HG02938 (cell line): ENCODE data around the gene ITFG1.

Experiments used
- ATAC-seq: cut with Tn5 transposase; IDR thresholded peaks from one replicate; pipeline ENCODE4 v1.9.1; 2021; ENCODE audit warnings: mild to moderate bottlenecking, moderate library complexity; ENCODE audit not compliant: unreplicated experiment

Gene ITFG1

DNA sequence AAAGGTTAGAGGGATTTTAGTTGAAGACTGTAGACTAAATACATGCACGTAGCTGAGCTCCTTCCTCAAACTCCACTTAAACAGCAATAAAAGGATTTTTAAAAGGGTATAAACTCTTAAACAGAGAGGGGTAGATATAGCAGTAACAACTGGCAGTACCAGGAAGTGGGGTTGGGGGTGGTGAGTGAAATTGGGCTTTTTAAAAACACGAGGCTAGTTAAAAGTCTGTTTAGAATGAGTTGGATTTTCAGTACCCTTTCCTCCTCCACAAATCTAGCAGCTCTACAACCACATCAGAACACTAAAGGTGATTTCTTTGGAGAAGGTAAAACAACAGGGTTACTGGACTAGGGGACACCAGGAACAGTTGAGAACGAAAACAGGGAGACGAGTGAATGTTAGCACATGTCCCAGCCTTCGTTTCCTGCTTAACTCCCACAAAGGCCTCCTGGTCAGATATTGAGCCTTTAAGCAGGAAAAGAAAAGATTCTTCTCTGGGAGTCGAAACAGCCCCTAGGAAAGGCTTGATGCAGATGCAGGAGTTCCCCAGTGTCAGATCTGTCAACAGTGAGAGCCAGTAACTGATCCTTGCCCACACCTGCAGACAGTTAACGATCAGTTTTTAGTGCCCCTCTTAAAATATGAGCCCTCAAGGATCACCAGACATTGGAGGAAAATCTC lies 331.0 kb downstream of the ITFG1 start:
- ATAC-seq: no peak

DNA sequence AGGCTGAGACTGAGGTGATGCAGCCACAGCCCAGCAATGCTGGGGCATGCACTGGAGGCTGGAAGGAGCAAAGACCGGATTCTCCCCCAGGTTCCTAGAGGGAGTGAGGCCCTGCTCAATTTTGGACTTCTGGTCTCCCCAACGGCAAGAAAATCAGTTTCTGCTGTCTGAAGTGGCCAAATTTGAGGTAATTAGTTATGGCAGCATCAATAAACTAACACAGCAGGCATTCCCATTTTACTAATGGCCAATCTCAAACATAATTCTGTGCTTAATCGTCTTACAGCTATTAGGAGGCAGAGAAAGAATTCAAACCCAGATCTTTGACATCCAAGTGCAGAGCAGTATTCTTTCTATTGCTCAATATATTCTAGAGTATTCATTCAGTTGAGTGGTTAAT lies 333.3 kb downstream of the ITFG1 start:
- ATAC-seq: no peak

DNA sequence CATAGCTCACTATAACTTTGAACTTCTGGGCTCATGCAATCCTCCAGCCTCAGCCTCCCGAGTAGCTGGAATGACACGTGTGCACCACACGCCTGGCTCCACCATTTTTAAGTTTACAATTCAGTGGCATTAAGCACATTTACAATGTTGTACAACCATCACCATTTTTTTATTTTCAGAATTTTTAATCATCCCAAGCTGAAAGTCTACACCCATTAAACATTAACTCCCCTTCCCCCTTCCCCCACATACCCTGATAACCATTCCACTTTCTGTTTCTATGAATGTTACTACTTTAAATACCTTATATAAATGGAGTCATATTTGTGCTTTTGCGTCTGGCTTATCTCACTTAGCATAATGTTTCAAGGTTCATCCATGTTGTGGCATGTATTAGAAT lies 335.1 kb downstream of the ITFG1 start:
- ATAC-seq: no peak

DNA sequence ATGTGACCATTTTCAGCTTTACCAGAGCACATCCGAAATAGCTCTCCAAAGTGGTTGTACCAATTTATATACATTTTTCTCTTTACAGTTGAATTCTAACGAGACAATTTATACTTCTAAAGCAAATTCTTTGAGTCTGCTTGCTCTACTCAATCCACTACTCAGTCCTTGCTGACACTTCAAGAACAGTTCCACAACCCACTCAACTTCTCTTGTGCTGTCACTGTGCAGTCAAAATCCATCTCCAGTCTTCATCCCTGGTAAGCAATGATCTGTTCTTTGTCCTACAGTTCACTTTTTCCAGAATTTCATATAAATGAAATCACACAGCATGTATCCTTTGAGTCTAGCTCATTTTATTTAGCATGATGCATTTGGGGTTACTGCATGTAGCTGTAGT lies 347.7 kb downstream of the ITFG1 start:
- ATAC-seq: no peak

DNA sequence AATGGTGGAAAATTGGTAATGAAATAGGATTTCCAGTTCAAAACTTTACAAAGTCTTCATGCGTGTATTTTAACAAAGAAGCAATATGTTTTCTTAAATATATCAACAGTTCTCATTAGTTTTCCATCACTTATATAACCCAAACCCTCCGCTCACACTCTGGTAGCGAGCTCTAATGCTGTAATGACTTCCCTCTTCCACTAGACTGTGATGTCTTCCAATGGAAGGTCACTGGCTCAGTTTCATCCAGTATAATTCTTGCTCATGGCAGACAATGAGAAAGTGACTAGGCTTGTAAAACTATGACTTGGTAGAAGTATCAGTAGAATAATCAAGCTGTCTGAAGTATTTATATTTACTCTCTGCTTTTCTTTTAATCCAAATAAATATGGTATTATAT lies 349.9 kb downstream of the ITFG1 start:
- no peak for ATAC-seq

DNA sequence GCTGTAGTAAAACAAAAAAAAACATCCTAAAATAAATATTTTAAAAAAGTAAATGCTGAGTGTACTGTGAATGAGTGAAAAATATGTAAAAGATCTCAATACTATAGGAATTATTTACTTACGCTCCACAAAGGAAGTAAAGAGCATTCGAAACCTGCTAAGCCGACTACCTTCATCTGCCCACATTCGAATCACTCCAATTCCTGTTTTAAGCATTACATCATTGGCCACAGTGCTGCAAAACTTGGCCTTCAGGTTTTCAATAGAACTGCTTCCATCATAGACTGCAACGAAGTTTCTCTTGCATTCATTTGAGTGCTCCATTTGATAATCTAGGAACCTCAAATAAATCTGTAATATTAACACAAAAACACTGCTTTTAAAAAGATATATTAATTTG lies 351.5 kb downstream of the ITFG1 start:
- no peak for ATAC-seq
